ENCODE measurements around the gene NDUFAB1. TPM values are rescaled to one million over a fixed set of nuclear protein-coding genes. Genes with fewer than 3 reads are reported as not detected.
A peak's percentile ranks its signal among the peaks of the same experiment; 100 is the strongest.
"Not testable (repeated sequence)": the region's sequence is repeated elsewhere in the genome, so short reads cannot be mapped to it uniquely, and the experiment has no call there.

The NDUFAB1 gene
- total RNA-seq, 2 donors from 2014 or later: 56.1 to 61.0 TPM

DNA sequence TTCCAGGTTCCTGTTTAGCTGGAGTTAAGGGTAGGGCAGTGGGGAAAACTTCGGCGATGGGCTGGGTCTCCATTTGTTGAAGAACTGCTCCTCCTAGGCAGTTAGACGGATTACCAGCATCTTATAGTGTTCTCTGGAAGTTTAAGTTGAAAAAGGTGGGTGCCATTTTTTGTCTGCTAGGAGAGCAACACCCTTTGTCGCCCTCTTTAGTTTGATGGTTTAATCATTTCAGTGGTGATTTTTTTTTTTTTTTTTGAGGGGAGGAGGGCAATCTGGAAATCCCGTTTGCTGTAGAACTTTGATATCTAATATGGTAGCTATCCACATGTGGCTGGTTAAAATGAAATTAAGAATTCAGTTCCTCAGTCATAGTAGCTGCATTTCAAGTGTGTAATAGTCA is 34.5 kb downstream of the NDUFAB1 start:
- intact Hi-C loops (cut with DNase I): no loop called here
- DNase-seq (ENCODE audit: low spot score): no peak

GRCh38 chr16:23557779-23558702 is 38.1 kb downstream of the NDUFAB1 start:
- DNase-seq (ENCODE audit: low spot score): peak; percentile 85
- intact Hi-C loops (cut with DNase I): no loop called here

DNA sequence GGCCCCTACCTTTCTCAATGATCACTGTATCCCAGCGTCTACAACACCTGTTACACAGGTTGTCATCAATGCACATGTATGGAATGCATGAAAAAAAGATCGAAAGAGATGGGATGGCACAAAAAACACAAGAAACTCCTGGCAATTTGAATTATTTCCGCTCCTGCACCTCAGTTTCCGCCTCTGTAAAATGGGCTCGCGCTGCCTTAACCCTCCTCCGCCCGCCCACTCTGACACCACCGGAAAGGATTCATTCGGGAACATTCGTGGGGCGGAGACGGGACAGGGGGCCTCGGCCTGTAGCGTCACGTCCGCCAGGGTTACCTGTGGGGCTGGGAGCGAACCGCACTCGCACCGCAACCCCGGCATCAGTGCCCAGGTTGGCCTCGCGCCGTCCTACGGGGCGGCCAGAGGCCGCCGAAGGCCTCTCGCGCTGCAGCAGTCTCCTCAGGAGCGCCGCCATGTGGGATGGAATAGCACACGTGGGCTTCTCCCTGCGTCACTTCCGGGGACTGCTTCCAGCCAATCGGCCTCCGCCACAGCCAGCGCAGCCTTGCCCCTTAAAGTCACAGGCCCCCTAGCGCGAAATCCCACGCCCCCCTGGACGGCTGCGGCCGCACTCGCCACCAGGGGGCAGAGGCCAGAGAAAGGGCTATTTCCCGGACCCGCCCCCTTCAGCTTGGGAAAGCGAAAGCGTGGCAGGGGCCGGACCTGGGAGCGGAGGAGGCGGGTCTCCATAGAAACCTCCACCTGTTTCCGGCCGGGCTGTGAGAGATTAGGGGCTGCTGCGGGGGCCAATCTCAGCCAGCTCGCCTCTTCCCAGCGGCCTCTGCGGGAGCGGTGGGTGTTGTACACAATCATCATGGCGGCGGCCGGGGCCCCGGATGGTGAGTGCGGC is 39.0 kb downstream of the NDUFAB1 start, which contains the start of the genes EARS2 and UBFD1:
EARS2 (minus strand) TSS at position 470 of the 898 bp plus-strand sequence; CDS start at position 463, 7 bp downstream.
UBFD1 (plus strand) TSS at position 847 of the 898 bp plus-strand sequence; CDS start at position 863, 16 bp downstream.
- peak; percentile 99 for DNase-seq (ENCODE audit: low spot score)
- intact Hi-C loops (cut with DNase I): no loop called here

DNA sequence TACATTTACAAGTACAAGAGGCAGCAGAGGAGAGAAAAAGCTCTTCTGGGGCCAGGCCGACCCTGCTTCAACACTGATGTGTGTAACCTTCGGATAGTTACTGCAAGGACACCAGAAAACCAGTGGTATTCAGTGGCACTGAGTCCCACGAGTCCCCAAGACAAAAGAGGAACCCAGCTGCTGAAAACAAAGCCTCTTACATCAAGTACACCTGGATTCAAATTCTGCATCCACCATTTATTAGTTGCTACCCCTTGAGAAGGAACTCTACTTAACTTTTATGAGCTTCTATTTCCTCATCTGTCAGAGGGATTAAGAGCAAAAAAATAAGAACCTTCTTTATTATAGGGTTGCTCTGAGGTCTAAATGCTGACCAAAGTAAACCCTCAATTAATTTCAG is 41.6 kb downstream of the NDUFAB1 start:
- no peak for DNase-seq (ENCODE audit: low spot score)
- intact Hi-C loops (cut with DNase I): no loop called here

GRCh38 chr16:23552161-23552560 is 44.0 kb downstream of the NDUFAB1 start:
- intact Hi-C loops (cut with DNase I): no loop called here

DNA sequence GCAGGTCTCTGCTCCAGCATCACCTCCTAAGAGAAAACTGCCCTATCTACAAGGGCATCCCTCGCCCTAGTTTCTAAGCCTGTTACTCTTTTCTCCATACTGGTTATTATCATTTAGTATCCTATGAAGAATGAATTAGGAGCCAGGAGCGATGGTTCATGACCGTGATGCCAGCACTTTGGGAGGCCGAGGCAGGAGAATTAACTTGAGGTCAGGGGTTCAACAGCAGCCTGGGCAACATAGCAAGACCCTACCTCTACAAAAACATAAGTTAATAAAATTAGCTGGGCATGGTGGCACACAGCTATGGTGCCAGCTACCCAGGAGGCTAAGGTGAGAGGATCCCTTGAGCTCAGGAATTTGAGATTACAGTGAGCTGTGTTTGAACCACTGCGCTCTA is 46.2 kb downstream of the NDUFAB1 start:
- no peak for DNase-seq (ENCODE audit: low spot score)
- intact Hi-C loops (cut with DNase I): no loop called here

More at GRCh38 chr16:23552161-23552560, 44.0 kb downstream of the NDUFAB1 start:
- DNase-seq (ENCODE audit: low spot score): no peak

- DNase-seq (ENCODE audit: low spot score): peak; percentile 67
- intact Hi-C loops (cut with DNase I): no loop called here
These were observed 51.7 kb downstream of the NDUFAB1 start for GRCh38 chr16:23544436-23544835.

DNA sequence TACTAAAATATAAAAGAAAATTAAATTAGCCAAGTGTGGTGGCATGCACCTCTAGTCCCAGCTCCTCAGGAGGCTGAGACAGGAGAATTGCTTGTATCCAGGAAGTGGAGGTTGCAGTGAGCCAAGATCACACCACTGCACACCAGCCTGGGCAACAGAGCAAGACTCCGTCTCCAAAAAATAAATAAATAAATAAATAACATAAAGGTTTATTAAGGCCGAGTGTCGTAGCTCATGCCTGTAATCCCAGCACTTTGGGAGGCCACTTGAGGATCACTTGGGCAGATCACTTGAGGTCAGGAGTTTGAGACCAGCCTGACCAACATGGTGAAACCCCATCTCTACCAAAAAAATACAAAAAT is 55.3 kb downstream of the NDUFAB1 start:
- DNase-seq (ENCODE audit: low spot score): peak; percentile 6
- intact Hi-C loops (cut with DNase I): not testable (repeated sequence)

DNA sequence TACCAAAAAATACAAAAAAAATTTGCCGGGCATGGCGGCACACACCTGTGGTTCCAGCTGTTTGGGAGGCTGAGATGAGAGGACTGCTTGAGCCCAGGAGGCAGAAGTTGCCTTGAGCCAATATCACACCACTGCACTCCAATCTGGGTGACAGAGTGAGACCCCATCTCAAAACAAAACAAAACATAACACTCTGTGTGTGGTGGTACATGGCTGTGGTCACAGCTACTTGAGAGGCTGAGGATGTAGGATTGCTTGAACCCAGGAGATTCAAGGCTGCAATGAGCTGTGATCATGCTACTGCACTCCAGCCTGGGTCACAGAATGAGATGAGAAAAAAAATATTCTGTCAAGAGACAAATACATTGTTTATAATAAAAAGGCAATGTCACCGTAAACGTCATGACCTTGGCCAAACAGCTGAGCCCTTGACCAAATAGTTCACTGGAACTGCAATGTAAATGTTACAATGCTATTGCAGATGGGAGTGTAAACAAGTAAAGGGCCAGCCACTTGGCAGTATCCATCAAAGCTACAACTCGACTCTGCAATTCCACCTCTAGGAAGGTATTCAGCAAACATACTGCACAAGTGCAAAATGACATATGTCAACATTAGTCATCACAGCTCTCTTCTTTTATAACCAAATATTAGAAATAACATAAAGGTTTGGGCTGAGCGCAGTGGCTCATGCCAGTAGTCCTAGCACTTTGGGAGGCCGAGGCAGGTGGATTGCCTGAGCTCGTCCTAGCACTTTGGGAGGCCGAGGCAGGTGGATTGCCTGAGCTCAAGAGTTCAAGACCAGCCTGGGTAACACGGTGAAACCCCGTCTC is 55.9 kb downstream of the NDUFAB1 start:
- DNase-seq (ENCODE audit: low spot score): peak; percentile 54
- intact Hi-C loops (cut with DNase I): no loop called here

GRCh38 chr16:23538919-23539278 is 57.2 kb downstream of the NDUFAB1 start:
- peak; percentile 0 for DNase-seq (ENCODE audit: low spot score)
- intact Hi-C loops (cut with DNase I): no loop called here

DNA sequence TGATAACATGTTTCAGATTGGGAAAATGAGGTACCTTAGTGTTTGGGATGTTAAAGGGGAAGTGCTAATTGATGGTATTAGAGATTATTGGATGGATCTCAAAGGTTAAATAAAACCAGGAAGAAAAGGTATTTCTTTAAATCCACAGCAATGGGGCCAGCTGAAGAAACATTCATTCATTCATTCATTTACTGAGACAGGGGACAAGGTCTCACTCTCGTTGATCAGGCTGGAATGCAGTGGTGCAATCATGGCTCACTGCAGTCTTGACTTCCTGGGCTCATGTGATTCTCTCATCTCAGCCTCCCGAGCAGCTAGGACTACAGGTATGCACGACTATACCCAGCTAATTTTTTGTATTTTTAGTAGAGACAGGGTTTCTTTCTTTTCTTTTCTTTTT is 58.7 kb downstream of the NDUFAB1 start:
- intact Hi-C loops (cut with DNase I): no loop called here
- DNase-seq (ENCODE audit: low spot score): peak; percentile 3

DNA sequence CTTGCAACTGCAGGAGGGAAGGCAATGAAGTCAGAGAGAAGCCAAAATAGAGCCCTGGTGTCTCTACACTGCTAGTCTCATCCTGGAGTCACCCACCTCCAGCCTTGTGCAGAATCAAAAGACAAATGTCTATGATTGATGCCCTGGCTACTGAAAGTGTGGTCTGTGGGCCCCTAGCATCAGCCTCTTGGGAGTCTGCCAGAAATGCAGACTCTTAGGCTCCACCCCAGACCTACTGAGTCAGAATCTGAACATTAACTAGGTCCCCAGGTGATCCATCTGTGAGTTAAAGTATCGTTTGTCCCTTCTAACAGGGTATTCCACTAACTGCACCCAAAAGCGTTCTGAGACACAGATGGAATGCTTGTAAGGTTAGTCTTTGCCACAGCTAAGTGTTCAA is 60.2 kb downstream of the NDUFAB1 start:
- DNase-seq (ENCODE audit: low spot score): peak; percentile 17
- intact Hi-C loops (cut with DNase I): no loop called here

DNA sequence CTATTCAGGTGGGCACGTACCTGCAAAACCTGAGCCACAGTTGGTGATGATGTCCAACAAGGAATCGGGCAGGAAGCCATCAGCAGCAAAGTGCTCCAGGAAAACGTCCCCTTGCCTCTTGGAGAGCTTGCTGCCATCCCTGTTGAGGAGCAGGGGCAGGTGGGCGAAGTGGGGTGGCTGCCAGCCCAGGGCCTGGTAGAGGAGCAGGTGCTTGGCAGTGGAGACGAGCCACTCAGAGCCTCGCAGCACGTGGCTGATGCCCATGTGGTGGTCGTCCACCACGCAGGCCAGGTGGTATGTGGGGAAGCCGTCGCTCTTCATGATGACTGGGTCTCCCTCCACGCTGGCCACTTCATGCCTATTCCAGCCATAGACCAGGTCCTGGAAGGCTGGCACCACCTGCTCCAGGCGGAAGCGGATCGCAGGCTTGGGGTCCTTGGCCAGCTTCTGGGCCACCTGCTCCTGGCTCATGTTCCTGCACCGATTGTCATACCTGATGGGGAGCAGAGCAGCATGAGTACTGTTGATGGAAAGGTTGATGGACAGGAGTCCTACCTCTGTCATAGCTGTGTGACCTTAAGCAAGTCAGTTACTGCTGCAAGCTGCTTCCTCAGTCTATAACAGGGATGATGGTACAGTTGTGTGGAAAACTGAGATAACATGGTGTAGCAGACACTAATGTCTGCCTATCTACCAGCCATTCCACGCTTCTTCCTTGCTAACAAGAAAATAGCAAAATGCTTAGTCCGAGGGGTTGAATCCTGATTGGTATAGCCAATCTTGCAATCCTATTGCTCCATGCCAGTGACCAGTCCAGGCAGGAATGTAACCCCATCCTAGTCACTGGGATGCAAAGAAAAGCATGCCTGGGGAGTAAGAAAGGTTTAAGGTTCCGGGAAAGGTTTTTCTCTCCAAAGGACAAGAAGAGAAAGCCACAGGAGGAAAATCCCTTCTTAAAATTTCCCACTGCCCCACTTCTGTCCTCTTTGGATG is 61.0 kb downstream of the NDUFAB1 start:
- no peak for DNase-seq (ENCODE audit: low spot score)
- intact Hi-C loops (cut with DNase I): no loop called here

DNA sequence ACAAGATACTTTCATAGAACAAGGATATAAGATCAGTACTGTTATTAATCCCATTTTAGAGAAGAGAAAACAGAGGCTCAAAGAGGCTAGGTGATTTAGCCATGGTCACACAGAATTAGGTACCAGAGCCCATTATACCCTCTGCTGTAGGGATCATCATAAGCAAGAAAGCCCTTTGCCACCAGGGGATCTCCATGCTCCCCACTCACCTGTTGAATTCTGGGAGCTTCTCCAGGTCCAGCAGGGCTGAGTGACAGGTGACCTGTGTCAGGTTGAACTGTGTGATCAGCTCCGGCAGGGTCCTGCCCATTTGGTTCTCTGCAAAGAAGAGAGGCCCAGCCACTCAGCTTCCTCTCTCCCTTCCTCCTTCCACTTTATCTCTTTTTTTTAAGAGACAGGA is 63.7 kb downstream of the NDUFAB1 start:
- DNase-seq (ENCODE audit: low spot score): no peak
- intact Hi-C loops (cut with DNase I): no loop called here
